ENCODE measurements around the gene PHACTR3. TPM values are rescaled to one million over a fixed set of nuclear protein-coding genes. Genes with fewer than 3 reads are reported as not detected.

The PHACTR3 gene
- total and polyA plus RNA-seq, 2 of the 8 experiments (the other 6 are each of a cell fraction or from before 2014, with no cell fraction given): 0.05 to 0.13 TPM

DNA sequence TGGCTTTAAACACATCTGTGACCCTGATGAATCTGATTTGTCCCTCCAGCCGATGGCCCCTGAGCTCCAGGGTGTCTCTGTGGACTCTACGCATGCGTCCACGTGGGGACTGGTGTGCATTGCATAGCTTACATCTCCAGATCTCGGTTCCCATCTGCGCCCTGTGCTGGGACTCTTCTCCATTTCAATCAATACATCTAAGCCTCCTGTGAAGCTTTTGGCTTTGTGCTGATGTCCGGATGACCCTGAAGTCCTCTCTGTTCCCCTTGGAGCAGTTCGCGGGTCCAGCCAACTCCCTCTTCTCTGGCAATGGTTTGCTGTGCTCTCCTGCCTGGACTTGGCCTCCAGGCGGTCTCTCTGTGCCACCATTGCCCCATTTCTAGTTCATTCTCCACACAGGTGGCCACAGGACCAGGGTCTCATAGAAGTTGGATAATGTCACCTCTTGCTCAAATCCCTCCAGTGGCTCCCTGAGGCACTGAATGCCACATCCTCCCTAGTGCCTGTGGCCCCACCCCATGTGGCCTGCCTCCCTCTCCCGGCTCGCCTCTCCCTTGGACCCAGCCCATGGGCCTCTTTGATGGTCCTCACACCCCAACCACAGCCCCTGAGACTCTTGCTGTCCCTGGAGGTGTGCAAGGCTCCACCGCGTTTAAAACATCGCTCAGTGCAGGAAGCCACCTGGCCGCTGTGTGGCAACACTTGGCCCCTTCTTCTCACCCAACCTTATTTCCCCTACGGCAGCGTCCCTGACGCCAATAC is 173.7 kb downstream of the PHACTR3 start:
- Histone ChIP-seq H3K56ac (replicated peaks; ENCODE audit: insufficient read length, low read depth, low read length) (no peak overlapping the region), H2BK120ac (replicated peaks; ENCODE audit: low read depth, low read length) (no peak overlapping the region), H3K36me3 (ENCODE audit: control insufficient read depth in 2 of 4, insufficient read depth in 4 of 4, low read length in 3 of 4) (peaks cover 0 to 2% (median under 1%) of the 10 kb centered on the region in 4 experiments; a peak in 2 of 8 replicates), H2BK5ac (ENCODE audit: low read depth, low read length) (no peak overlapping the region), H3K4me2 (ENCODE audit: insufficient read depth in 1 of 2, low read depth in 2 of 2, low read length in 2 of 2) (no peak overlapping the region), H2BK12ac (ENCODE audit: low read depth, low read length) (no peak overlapping the region), H3K4ac (replicated peaks; ENCODE audit: insufficient read length, low read depth, low read length) (no peak overlapping the region), H4K5ac (ENCODE audit: insufficient read length, low read depth, low read length) (no peak overlapping the region), H3K23me2 (ENCODE audit: low read depth, low read length) (no peaks in the 10 kb centered on the region), H3K9me3 (ENCODE audit: insufficient read depth in 2 of 2, low read depth in 1 of 2, low read length in 1 of 2) (peaks cover 79 to 91% of the 10 kb centered on the region in 2 experiments), H3K4me3 (ENCODE audit: extremely low read depth in 1 of 4, insufficient read depth in 2 of 4, low read depth in 3 of 4, low read length in 4 of 4) (no peak overlapping the region), H3K79me1 (ENCODE audit: low read depth, low read length) (no peaks in the 10 kb centered on the region), H3K27me3 (replicated peaks in 1 of 4; ENCODE audit: control insufficient read depth in 3 of 4, extremely low read depth in 1 of 4, insufficient read depth in 3 of 4, low read length in 3 of 4) (no peaks in the 10 kb centered on the region), H4K8ac (ENCODE audit: extremely low read depth, insufficient read depth, low read length) (no peak overlapping the region), H2AK5ac (ENCODE audit: low read depth, low read length) (no peak overlapping the region), H3K14ac (ENCODE audit: insufficient read length) (no peak overlapping the region), H2BK20ac (ENCODE audit: low read length) (no peak overlapping the region), H2BK15ac (ENCODE audit: low read length) (no peak overlapping the region), H3K9ac (replicated peaks in 1 of 4; ENCODE audit: extremely low read depth in 1 of 4, low read depth in 3 of 4, low read length in 3 of 4) (no peak overlapping the region), H4K91ac (replicated peaks; ENCODE audit: insufficient read length, low read length) (no peak overlapping the region), H4K20me1 (replicated peaks in 1 of 2; ENCODE audit: control insufficient read depth in 1 of 2, insufficient read depth in 2 of 2, low read length in 2 of 2) (peaks cover 0 to 1% of the 10 kb centered on the region in 2 experiments), H3K79me2 (ENCODE audit: control insufficient read depth in 1 of 2, insufficient read depth in 2 of 2, low read length in 2 of 2) (no peaks in the 10 kb centered on the region), H3K4me1 (replicated peaks in 1 of 4; ENCODE audit: control insufficient read depth in 3 of 4, insufficient read depth in 4 of 4, low read length in 3 of 4) (no peaks in the 10 kb centered on the region), H3K27ac (ENCODE audit: low read depth, low read length) (no peak overlapping the region), H3K23ac (ENCODE audit: insufficient read length) (no peak overlapping the region), H3K18ac (ENCODE audit: extremely low read depth, low read length) (no peak overlapping the region), H2AFZ (ENCODE audit: low read length) (no peak overlapping the region)
- TF ChIP-seq ZNF274 (IDR thresholded peaks at IDR 0.05; ENCODE audit: borderline replicate concordance, extremely low read depth, low read length) (no peak), CBX8 (IDR thresholded peaks at IDR 0.05; ENCODE audit: borderline replicate concordance, low read depth, low read length) (no peak), CHD1 (IDR thresholded peaks at IDR 0.05; ENCODE audit: low read depth, low read length) (no peak), HDAC2 (IDR thresholded peaks at IDR 0.05; ENCODE audit: borderline replicate concordance in 1 of 2, low read depth in 2 of 2, low read length in 2 of 2) (no peak)
- TF ChIP-seq, protein P1, sequence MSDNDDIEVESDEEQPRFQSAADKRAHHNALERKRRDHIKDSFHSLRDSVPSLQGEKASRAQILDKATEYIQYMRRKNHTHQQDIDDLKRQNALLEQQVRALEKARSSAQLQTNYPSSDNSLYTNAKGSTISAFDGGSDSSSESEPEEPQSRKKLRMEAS (IDR thresholded peaks at IDR 0.05): no peak
- POLR2A ChIA-PET (ENCODE audit: partially characterized antibody): no interaction called here
- CTCF ChIA-PET (ENCODE audit: partially characterized antibody): interaction anchor here (0.5 kb wide), 1 partner anchor 79 kb away, joined by 3 read pairs; no protein-coding TSS in a partner anchor
- DNase-seq (ENCODE audit: low read depth in 1 of 2, low spot score in 2 of 2): no peak
- FAIRE-seq: no peak
- WGBS, 2 experiments (ENCODE audit: extremely low coverage in 1 of 2, insufficient coverage in 1 of 2, insufficient read length in 1 of 2, insufficient replicate concordance in 2 of 2, low coverage in 1 of 2, low lambda C conversion rate in 2 of 2, missing lambda C conversion rate in 1 of 2): 79% methylated on average over 19 of the region's 19 CpGs; no CpG with 5 or more reads in 1 of the 2 experiments
